Measurements from ENCODE around the gene ZMAT1.
A peak's percentile ranks its signal among the peaks of the same experiment; 100 is the strongest.
"Not testable (repeated sequence)": the region's sequence is repeated elsewhere in the genome, so short reads cannot be mapped to it uniquely, and the experiment has no call there.

The ZMAT1 gene

DNA sequence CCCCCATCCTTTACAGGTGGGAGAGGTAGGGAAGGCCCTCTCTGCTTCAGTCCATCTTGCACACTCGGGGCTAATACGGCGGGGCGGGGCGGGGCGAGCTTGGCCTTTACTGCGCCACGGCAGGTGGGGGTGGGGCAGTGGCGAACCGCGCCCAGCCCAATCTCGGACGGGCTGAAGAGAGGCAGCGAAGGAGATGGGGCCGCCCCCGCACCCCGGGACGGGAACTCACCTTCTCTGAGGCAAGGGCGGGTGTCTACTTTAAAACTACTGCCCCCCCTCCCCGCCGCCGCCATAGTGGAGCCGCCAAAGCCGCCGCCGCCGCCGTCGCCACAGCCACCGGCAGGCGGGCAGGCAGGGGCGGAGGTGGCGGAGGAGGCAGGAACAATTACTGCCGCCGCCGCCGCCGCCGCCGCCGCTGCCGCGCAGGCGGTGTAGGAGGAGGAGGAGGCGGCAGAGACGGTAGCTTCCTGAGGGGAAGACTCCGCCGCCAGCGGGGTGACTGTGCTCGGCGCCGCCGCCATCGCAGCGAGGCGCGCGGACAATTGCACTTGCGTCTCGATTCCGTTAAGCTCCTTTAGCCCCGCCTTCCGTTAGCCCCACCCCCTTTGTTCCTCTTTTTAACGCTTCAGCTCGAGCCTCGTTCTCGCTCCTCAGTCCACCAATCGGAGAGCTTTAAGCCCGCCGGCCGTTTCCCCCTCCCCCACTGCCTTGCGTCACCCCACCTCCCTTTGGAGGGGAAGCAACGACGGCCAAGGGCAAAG lies at the start of gene ZMAT1:
TSS of gene ZMAT1 (minus strand) at position 540 of the 761 bp plus-strand sequence. CDS start at position 521, 19 bp downstream.
- peak; percentile 81 for DNase-seq (ENCODE audit: low read depth)

DNA sequence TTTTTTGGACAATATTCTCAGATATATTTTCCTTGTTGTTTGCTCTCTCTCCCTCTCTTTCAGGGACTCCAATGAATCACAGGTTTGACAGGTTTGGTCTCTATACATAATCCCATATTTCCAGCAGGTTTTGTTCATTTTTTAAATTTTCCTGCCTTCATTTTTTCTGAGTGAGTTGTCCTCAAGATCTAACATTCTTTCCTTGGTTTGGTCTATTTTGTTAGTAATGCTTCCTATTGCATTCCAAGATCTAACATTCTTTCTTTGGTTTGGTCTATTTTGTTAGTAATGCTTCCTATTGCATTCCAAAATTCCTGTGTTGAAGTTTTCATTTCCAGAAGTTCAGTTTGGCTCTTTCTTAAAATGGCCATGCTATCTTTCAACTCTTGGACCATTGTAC lies 45.3 kb upstream of the ZMAT1 start:
- DNase-seq (ENCODE audit: low read depth), result no peak

DNA sequence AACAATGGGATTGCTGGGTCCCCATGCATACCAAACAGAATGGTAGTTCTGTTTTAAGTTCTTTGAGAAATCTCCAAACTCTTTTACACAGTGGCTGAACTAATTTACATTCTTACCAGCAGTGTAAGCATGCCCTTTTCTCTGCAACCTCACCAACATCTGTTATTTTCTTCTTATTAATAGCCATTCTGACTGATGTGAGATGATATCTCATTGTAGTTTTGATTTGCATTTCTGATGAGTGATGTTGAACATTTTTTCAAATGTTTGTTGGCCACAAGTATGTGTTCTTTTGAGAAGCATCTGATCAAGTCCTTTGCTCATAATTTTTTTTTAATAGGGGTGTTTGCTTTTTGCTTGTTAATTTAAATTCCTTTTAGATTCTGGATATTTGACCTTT lies 41.2 kb upstream of the ZMAT1 start:
- DNase-seq (ENCODE audit: low read depth), result no peak

DNA sequence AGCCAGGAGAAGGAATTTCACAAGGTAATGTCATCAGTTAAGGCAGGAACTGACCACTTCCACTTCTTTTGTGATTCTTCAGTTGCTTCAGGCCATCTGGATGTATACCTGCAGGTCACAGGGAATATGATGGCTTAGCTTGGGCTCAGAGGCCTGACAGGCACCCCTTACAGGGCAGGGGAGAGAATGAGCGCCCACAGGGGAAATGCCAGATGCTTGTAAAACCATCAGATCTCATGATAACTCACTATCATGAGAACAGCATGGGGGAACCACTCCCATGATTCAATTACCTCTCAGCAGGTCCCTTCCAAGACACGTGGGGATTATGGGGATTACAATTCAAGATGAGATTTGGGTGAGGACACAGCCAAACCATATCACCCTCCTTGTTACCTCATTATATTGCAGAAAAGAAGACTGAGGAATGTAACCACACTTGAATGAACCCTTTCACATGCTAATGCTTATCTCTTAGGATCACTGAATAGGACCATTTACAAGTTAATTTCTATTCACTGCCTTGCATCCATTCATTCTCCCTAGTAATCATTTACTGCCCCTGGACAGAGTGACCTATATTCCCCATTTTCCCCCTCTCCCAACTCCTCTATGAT lies 33.2 kb upstream of the ZMAT1 start:
- not testable (repeated sequence) for DNase-seq (ENCODE audit: low read depth)

DNA sequence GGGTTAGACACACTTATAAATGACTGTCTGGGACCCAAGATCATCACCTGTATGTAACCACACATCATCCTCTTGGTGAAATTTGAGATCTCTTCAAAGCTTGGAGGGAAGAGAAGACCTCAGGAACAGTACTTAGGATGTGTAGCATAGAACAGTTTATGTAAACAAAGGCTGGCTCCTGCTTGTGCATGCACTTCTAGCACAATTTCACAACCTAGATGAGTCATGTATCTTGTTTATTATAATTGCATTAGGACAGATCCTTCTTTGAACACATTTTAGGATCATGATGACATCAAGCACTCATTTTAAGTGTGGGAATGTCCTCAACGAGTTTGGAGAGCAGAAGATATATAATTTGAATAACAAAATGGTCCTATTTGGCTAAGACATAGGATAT lies 26.3 kb upstream of the ZMAT1 start:
- no peak for DNase-seq (ENCODE audit: low read depth)

DNA sequence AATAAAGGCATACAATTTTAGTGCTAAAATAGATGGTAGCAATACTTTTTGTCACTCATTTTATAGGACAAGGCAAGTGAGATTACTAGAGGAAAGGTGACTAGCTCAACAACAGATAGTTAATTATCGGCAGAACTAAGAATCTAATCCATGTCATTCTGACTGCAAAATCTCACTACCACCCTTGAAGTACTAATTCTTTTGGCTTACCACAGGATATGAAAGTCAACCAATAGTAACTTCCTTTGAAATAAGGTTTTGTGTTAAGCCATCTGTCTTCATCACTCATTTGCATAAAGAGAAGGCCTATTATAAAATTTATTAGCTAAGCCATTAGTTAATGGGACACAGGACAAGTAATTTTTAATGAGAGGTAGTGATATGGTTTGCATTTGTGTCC lies 25.3 kb upstream of the ZMAT1 start:
- no peak for DNase-seq (ENCODE audit: low read depth)

DNA sequence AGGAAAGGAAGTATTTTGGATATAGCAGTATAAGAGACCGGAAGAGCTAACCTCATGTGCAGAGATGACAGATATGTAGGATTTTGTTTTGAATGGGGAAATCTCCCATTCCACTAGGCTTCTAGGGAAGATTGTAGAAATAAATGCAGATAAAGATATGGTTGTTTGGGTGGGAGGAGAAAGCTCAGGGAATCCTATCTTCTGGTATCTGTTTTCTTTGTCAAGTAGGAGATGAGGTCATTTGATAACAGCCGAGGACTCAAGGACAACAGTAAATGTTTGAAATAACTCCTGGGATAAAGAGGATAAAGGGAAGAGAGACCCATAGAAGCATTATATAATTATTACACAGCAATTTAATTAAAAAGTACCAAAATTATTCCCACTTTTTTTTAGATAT lies 24.7 kb upstream of the ZMAT1 start:
- DNase-seq (ENCODE audit: low read depth), result no peak

DNA sequence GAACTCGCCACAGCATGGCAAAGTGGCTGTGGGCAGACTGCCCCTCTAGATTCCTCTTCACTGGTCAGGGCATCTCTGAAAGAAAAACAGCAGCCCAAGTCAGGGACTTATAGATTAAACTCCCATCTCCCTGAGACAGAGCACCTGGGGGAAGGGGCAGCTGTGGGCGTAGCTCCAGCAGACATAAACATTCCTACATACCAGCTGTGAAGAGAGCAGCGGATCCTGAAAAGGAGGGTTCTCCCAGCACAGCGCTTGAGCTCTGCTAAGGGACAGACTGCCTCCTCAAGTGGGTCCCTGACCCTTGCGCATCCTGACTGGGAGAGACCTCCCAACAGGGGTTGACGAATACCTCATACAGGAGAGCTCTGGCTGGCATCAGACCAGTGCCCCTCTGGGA lies 18.8 kb upstream of the ZMAT1 start:
- no peak for DNase-seq (ENCODE audit: low read depth)

DNA sequence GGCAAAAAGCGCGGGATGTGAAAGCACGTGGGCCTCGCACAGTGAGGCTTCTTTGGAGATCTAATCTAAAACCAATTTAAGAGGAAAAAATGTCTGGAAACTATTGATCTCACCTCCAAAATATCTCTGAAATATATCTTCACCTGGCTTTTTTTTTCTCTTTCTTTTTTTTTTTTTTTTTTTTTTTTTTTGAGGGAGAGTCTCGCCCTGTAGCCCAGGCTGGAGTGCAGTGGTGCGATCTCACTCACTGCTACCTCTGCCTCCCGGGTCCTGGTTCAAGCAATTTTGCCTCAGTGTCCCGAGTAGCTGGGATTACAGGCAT lies 383 bp upstream of the ZMAT1 start:
- DNase-seq (ENCODE audit: low read depth), result no peak

DNA sequence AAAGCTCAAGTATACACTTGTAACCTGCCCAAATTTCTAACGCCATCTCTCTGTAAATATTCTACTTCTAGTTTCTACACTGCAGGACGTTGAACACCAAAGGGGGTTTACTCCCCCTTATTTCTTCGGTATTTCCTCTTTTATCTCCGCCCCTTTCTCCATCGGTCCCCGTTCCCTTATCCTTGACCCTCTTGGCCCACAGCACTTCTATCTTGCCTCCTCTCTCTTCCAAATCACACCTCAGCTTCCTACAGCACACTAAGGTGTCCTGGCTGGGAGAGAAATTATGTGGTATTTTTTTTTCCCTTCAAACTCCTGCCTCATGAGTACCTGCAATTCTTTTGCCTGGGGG lies 715 bp downstream of the ZMAT1 start:
- DNase-seq (ENCODE audit: low read depth), result no peak

DNA sequence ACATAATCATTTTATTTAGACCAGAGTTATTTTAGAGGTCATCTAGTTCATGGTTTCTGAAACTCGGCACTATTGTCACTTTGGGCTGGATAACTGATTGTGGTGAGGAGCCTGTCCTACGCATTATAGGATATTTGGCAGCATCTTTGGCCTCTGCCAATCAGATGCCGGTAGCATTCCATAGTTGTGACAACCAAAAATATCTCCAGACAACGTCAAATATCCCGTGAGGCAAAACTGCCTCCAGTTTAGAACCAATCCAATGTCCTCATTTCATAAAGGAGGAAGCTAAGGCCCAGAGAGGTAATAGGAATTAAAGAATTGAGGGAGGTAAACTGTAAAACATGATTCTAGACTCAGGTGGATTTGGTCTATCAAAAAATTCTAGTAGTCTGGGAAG lies 6.1 kb downstream of the ZMAT1 start:
- no peak for DNase-seq (ENCODE audit: low read depth)

DNA sequence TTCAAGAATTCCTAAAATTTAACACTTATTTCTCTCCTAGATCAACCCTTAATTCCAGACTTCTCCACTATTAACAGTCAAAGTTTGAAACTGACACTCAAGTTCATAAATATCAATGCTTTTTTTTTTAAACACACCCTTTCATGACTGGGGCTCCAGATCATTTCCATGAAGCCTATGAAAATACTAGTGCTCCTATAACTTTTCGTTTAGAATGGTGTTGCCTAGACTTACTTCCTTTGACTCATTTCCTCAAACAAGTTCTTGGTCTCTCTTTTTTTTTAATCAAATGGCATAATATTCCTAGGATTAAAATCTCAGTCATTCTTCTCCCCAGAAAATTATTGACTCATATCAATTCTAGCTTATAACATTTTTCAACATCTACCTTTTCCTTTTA lies 13.1 kb downstream of the ZMAT1 start:
- DNase-seq (ENCODE audit: low read depth), result no peak

DNA sequence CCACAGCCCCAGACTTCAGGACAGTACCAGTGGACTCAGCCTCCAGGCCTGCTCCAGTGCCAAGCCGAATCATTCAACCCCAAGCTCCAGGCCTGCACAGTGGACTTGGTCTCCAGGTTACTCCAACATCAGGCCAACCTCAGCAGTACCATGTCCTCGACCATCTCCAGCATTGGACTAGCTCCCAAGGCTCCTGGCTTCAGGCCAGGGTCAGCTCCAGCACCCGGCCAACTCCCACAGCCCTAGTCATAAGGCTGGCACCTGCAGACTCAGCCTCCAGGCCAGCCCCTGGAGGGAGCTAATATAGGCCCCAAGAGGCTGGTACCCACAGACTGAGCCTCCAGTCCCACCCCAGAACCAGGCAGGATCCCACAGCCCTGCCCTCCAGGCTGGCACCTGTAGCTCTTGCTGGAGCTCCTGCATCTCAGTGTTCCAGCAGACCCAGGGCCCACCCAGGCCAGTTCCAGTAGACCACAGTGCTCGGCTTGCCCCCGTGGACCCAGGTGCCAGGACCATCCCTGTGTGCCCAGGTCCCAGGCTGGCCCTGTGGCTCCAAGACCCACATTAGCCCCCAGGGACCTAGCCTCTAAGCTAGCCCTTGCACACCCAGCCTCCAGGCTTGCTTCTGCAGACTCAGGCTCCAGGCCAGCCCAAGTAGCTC lies 25.6 kb downstream of the ZMAT1 start:
- DNase-seq (ENCODE audit: low read depth), result no peak

DNA sequence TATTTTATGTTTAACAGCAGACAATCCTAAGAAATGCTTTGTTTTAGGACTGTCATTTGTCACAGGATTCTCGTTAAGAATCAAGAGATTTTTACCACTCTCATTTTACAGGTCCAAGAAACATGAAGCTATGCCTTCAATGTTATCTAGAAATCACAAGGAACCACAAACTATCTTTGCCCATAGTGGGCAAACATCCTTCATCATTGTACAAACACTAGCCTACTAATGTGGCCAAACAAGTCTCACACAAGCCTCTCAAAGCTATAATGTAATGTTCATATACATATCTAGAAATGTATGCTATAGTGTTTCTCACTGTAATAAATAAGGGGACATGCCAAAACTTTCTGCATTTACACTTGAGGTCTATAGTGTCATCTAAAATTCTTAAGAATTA lies 26.8 kb downstream of the ZMAT1 start:
- no peak for DNase-seq (ENCODE audit: low read depth)
